ENCODE results near the gene CPM. TPM values are rescaled to one million over a fixed set of nuclear protein-coding genes. Genes with fewer than 3 reads are reported as not detected.

CPM gene
- total and polyA plus RNA-seq, 10 of the 15 experiments (the other 5 are each of a cell fraction or from before 2014, with no cell fraction given) = 0.06 to 1.7 (median 0.41) TPM

- Histone ChIP-seq H3K79me2 (ENCODE audit: control insufficient read depth, insufficient read depth, low read length) (no peaks in the 10 kb centered on the region), H3K4me3 (no peak overlapping the region), H3K4me2 (ENCODE audit: control insufficient read depth, insufficient read depth) (no peak overlapping the region), H3K36me3 (ENCODE audit: control insufficient read depth in 2 of 2, insufficient read depth in 2 of 2, low read length in 1 of 2) (no peaks in the 10 kb centered on the region), H2AFZ (ENCODE audit: control insufficient read depth, low read depth, low read length) (no peak overlapping the region), H3K9ac (ENCODE audit: control insufficient read depth, insufficient read depth, low read length) (no peak overlapping the region), H3K27ac (ENCODE audit: control insufficient read depth, insufficient read depth) (no peak overlapping the region), H3K27me3 (replicated peaks in 1 of 2; ENCODE audit: control insufficient read depth in 2 of 2, insufficient read depth in 2 of 2, low read length in 1 of 2) (no peaks in the 10 kb centered on the region), H3K4me1 (ENCODE audit: control insufficient read depth, insufficient read depth, low read length) (no peaks in the 10 kb centered on the region), H4K20me1 (ENCODE audit: control insufficient read depth, insufficient read depth) (no peaks in the 10 kb centered on the region), H3K9me3 (replicated peaks; ENCODE audit: control insufficient read depth, insufficient read depth, low read length) (no peaks in the 10 kb centered on the region)
- WGBS (ENCODE audit: insufficient coverage, insufficient replicate concordance, low lambda C conversion rate, missing lambda C conversion rate) = 16% methylated on average over 4 of the region's 4 CpGs
- intact Hi-C loops (cut with micrococcal nuclease; ENCODE audit: unreplicated experiment) (no loop called here), in situ Hi-C loops (cut with MboI) (no loop called here)
- FAIRE-seq (no peak), DNase-seq (ENCODE audit: low read depth, low spot score) (no peak), ATAC-seq (peak; percentile 77)
- no peak for TF ChIP-seq ZNF384 (IDR thresholded peaks at IDR 0.05; ENCODE audit: borderline replicate concordance, low read depth, low read length)
- TF ChIP-seq POLR2A (IDR thresholded peaks at IDR 0.05; ENCODE audit: low read depth, low read length) = no peak
- TF ChIP-seq RAD21 (IDR thresholded peaks at IDR 0.05; ENCODE audit: insufficient read depth, low read depth, low read length) = no peak
- TF ChIP-seq DPF2 (IDR thresholded peaks at IDR 0.05) = no peak
- no peak for TF ChIP-seq ZSCAN29 (IDR thresholded peaks at IDR 0.05)
- no peak for TF ChIP-seq BCLAF1 (IDR thresholded peaks at IDR 0.05)
- TF ChIP-seq CHD4 (IDR thresholded peaks at IDR 0.05) = no peak
- no peak for TF ChIP-seq ZZZ3 (IDR thresholded peaks at IDR 0.05; ENCODE audit: control insufficient read depth, insufficient read length, low read depth)
- no peak for TF ChIP-seq ZNF274 (IDR thresholded peaks at IDR 0.05; ENCODE audit: insufficient read depth, insufficient read length)
- TF ChIP-seq SMC3 (IDR thresholded peaks at IDR 0.05; ENCODE audit: borderline replicate concordance, low read length) = no peak
- no peak for TF ChIP-seq MYB (IDR thresholded peaks at IDR 0.05; ENCODE audit: borderline replicate concordance, low read depth, low read length)
- ChIA-PET SMC1A (ENCODE audit: uncharacterized antibody, unreplicated experiment) (interaction anchor here (0.6 to 1.4 kb wide), 3 partner anchors 10 to 35 kb away, joined by 3 read pairs; no protein-coding TSS in a partner anchor), POLR2A (no interaction called here), RAD21 (ENCODE audit: unreplicated experiment) (interaction anchor here (1.1 kb wide), 1 partner anchor 10 kb away, joined by 6 read pairs; no protein-coding TSS in a partner anchor), CTCF (interaction anchor here (1.4 kb wide), 1 partner anchor 166 kb away, joined by 3 read pairs; no protein-coding TSS in a partner anchor)
- no TSS peak for BruUV-seq (replicated peaks)
These were observed 28.5 kb downstream of the CPM start for GRCh38 chr12:68904351-68904962.

Data from GM12878 (cell line).